CD4-positive, alpha-beta T cell treated with Interleukin-17A for 1 hour (primary cell): ENCODE measurements around the gene LGALS3.
"Not testable (repeated sequence)": the region's sequence is repeated elsewhere in the genome, so short reads cannot be mapped to it uniquely, and the experiment has no call there.

Source experiments
- DNase-seq: peaks from one replicate; pipeline ENCODE4 v3.0.0-alpha.2; 2020

Gene LGALS3

GRCh38 chr14:55129086-55129427 is at the start of gene LGALS3:
Gene LGALS3 (plus strand): TSS chr14:55129252. CDS start chr14:55137374, 8,122 bp downstream.
- peak; percentile 32 for DNase-seq

GRCh38 chr14:55079961-55080360 is 49.1 kb upstream of the LGALS3 start:
- not testable (repeated sequence) for DNase-seq

- no peak for DNase-seq
These were observed 44.5 kb upstream of the LGALS3 start for GRCh38 chr14:55084401-55085059.

GRCh38 chr14:55085060-55085660 is 43.9 kb upstream of the LGALS3 start:
- no peak for DNase-seq

GRCh38 chr14:55086938-55087337 is 42.1 kb upstream of the LGALS3 start:
- no peak for DNase-seq

GRCh38 chr14:55088356-55088755 is 40.7 kb upstream of the LGALS3 start:
- DNase-seq = no peak

- no peak for DNase-seq
These were observed 36.7 kb upstream of the LGALS3 start for GRCh38 chr14:55092341-55092740.

GRCh38 chr14:55094292-55095157 is 34.5 kb upstream of the LGALS3 start:
- no peak for DNase-seq

GRCh38 chr14:55097881-55098560 is 31.0 kb upstream of the LGALS3 start:
- DNase-seq = peak; percentile 60

- DNase-seq = no peak
These were observed 30.5 kb upstream of the LGALS3 start for GRCh38 chr14:55098561-55098898.

GRCh38 chr14:55099756-55100155 is 29.3 kb upstream of the LGALS3 start:
- DNase-seq = no peak

GRCh38 chr14:55101698-55102097 is 27.4 kb upstream of the LGALS3 start:
- no peak for DNase-seq

- peak; percentile 68 for DNase-seq
These were observed 26.9 kb upstream of the LGALS3 start for GRCh38 chr14:55102141-55102621.

GRCh38 chr14:55103005-55103640 is 25.9 kb upstream of the LGALS3 start:
- DNase-seq = peak; percentile 68

GRCh38 chr14:55103971-55104954 is 24.8 kb upstream of the LGALS3 start:
- no peak for DNase-seq

GRCh38 chr14:55105991-55106390 is 23.1 kb upstream of the LGALS3 start:
- DNase-seq = no peak

- peak; percentile 37 for DNase-seq
These were observed 21.1 kb upstream of the LGALS3 start for GRCh38 chr14:55107766-55108554.

GRCh38 chr14:55109836-55110235 is 19.2 kb upstream of the LGALS3 start:
- DNase-seq = no peak

GRCh38 chr14:55111122-55111708 is 17.8 kb upstream of the LGALS3 start:
- DNase-seq = no peak

- no peak for DNase-seq
These were observed 14.3 kb upstream of the LGALS3 start for GRCh38 chr14:55114720-55115119.
